ENCODE data around the gene ATP8A2.

Gene ATP8A2

DNA sequence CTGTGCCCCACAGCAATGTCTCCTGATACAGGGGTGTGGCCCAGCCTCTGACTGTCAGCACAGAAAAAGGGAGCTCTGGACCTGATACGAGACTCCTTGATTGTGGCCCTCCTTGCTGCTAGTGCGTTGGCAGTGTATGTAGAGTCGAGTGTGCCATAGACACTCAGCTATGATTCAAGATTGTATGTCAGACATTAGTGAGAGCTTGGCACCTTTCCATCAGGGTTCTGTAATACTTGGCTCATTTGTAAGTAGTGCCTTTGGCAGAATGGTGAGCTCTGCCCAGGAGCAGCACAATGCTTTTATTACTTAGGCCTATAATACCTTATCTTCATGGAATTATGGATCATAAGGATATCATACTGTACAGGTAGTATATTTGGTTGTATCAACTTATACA lies 83.4 kb downstream of the ATP8A2 start:
- DNase-seq (ENCODE audit: extremely low read depth, low read depth), result no peak
- TF ChIP-seq, protein P1, sequence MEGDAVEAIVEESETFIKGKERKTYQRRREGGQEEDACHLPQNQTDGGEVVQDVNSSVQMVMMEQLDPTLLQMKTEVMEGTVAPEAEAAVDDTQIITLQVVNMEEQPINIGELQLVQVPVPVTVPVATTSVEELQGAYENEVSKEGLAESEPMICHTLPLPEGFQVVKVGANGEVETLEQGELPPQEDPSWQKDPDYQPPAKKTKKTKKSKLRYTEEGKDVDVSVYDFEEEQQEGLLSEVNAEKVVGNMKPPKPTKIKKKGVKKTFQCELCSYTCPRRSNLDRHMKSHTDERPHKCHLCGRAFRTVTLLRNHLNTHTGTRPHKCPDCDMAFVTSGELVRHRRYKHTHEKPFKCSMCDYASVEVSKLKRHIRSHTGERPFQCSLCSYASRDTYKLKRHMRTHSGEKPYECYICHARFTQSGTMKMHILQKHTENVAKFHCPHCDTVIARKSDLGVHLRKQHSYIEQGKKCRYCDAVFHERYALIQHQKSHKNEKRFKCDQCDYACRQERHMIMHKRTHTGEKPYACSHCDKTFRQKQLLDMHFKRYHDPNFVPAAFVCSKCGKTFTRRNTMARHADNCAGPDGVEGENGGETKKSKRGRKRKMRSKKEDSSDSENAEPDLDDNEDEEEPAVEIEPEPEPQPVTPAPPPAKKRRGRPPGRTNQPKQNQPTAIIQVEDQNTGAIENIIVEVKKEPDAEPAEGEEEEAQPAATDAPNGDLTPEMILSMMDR (IDR thresholded peaks at IDR 0.05; ENCODE audit: low read depth, low read length), result no peak

GRCh38 chr13:25457566-25457965 lies 85.8 kb downstream of the ATP8A2 start:
- no peak for DNase-seq (ENCODE audit: extremely low read depth, low read depth)
- TF ChIP-seq, protein P1 (IDR thresholded peaks at IDR 0.05; ENCODE audit: low read depth, low read length), result no peak

GRCh38 chr13:25462301-25463125 lies 90.7 kb downstream of the ATP8A2 start:
- TF ChIP-seq, protein P1 (IDR thresholded peaks at IDR 0.05; ENCODE audit: low read depth, low read length), result no peak

GRCh38 chr13:25463496-25463895 lies 91.7 kb downstream of the ATP8A2 start:
- DNase-seq (ENCODE audit: extremely low read depth, low read depth), result no peak
- TF ChIP-seq, protein P1 (IDR thresholded peaks at IDR 0.05; ENCODE audit: low read depth, low read length), result no peak

More at GRCh38 chr13:25462301-25463125, 90.7 kb downstream of the ATP8A2 start:
- no peak for DNase-seq (ENCODE audit: extremely low read depth, low read depth)

DNA sequence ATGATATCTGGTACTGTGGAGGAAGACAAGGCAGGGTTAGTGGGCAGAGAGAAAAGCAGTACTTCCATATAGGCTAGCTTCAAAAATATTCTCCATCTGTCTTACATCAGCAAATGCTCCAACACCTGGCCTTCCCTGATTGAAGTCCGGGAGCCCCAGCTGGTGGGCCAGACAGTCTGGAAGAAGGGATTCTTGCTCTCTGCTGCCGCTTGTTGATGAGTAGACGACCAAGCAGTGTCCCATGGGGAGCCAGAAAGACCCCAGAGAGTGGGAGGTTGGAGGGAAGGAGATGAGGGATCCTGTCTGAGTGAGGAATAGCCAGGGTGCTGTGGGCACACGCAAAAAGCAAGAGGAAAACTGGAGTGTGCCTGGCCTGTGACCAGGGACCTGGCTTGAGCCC lies 95.1 kb downstream of the ATP8A2 start:
- TF ChIP-seq, protein P1 (IDR thresholded peaks at IDR 0.05; ENCODE audit: low read depth, low read length), result no peak

GRCh38 chr13:25468325-25469168 lies 96.8 kb downstream of the ATP8A2 start:
- TF ChIP-seq, protein P1 (IDR thresholded peaks at IDR 0.05; ENCODE audit: low read depth, low read length), result no peak

More for the DNA sequence above, 95.1 kb downstream of the ATP8A2 start:
- DNase-seq (ENCODE audit: extremely low read depth, low read depth), result no peak

DNA sequence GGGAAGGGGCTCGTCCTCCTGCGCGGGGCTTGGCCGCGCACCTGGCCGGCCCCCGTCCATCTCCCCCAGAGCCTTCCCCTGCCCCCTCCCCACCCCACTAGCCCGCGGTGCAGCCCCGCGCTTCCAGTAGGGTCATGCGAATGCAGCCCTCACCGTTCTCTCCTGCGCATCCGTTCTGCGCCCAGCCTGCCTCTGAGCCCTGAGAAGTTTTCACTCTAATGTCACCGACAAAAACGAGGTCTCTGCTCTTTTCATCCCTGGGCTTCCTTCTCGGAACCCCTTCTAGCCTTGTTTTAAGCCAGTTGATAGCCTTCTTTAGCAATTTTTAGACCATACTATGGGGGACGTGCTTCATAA lies 97.4 kb downstream of the ATP8A2 start:
- TF ChIP-seq, protein P1 (IDR thresholded peaks at IDR 0.05; ENCODE audit: low read depth, low read length), result no peak
- DNase-seq (ENCODE audit: extremely low read depth, low read depth), result no peak

More at GRCh38 chr13:25468325-25469168, 96.8 kb downstream of the ATP8A2 start:
- no peak for DNase-seq (ENCODE audit: extremely low read depth, low read depth)
